ENCODE measurements around the gene ATRX.
A peak's percentile ranks its signal among the peaks of the same experiment; 100 is the strongest.
"Not testable (repeated sequence)": the region's sequence is repeated elsewhere in the genome, so short reads cannot be mapped to it uniquely, and the experiment has no call there.

The ATRX gene

DNA sequence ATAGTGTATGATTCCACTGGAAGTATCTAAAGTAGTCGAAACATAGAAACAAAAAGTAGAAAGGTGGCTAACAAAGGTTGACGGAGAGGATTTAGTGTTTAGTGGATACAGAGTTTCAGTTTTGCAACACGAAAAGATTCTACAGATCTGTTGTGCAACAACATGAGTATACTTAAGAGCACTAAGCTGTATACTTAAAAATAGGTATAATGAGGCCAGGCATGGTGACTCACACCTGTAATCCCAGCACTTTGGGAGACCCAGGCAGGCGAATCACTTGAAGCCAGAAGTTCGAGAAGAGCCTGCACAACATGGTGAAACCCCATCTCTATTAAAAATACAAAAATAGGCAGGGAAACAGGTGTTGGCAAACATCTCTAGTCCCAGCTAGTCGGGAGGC, 7.9 kb upstream of the ATRX start:
- H3K4me3 ChIP-seq (ENCODE audit: low read depth, low read length): no peak overlapping the region
- TF ChIP-seq, protein P1, sequence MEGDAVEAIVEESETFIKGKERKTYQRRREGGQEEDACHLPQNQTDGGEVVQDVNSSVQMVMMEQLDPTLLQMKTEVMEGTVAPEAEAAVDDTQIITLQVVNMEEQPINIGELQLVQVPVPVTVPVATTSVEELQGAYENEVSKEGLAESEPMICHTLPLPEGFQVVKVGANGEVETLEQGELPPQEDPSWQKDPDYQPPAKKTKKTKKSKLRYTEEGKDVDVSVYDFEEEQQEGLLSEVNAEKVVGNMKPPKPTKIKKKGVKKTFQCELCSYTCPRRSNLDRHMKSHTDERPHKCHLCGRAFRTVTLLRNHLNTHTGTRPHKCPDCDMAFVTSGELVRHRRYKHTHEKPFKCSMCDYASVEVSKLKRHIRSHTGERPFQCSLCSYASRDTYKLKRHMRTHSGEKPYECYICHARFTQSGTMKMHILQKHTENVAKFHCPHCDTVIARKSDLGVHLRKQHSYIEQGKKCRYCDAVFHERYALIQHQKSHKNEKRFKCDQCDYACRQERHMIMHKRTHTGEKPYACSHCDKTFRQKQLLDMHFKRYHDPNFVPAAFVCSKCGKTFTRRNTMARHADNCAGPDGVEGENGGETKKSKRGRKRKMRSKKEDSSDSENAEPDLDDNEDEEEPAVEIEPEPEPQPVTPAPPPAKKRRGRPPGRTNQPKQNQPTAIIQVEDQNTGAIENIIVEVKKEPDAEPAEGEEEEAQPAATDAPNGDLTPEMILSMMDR (IDR thresholded peaks at IDR 0.05; ENCODE audit: insufficient read depth, low read length, missing control alignments): no peak
- no peak for DNase-seq (ENCODE audit: low read depth, low spot score)
- ChIA-PET POLR2A (no interaction called here), CTCF (no interaction called here)

DNA sequence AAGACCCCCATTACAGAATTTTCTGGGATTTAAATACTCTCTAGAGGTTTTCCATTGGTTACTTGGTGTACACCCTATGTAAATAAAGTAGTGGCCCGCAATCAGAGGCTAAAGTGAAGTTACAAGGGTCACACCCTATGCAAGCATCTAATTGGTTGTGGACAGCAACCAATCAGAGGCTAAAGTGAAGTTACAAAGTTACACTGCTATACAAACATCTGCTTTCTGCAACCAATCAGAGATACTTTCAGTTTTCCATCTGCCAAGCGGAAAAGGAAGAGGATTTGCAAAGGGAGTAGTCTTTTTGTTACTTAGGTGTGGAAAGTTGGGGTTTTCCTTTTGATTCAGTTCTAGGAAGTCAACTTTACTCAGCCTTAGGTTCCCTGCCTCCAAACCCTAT, 2.0 kb upstream of the ATRX start:
- H3K4me3 ChIP-seq (ENCODE audit: low read depth, low read length): no peak overlapping the region
- TF ChIP-seq, protein P1 (IDR thresholded peaks at IDR 0.05; ENCODE audit: insufficient read depth, low read length, missing control alignments): no peak
- CTCF ChIA-PET: no interaction called here
- DNase-seq (ENCODE audit: low read depth, low spot score): no peak
- POLR2A ChIA-PET: no interaction called here

DNA sequence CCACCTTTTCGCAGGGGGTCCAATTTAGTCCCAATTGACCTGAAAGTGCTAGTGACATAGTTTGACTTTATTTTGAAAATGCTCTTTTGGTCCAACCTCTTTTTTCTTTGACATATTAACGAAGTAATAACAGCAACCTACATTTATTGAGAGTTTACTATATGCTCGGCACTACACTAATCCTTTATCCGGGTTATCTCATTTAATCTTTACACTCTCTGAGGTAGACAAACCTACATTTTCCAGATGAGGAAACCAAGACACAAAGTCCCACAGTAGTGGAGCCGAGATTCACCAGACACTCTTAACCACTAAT, 307 bp upstream of the ATRX start:
- H3K4me3 ChIP-seq (ENCODE audit: low read depth, low read length): peak overlapping the region; percentile 72
- ChIA-PET CTCF (no interaction called here), POLR2A (no interaction called here)
- TF ChIP-seq, protein P1 (IDR thresholded peaks at IDR 0.05; ENCODE audit: insufficient read depth, low read length, missing control alignments): no peak
- no peak for DNase-seq (ENCODE audit: low read depth, low spot score)

DNA sequence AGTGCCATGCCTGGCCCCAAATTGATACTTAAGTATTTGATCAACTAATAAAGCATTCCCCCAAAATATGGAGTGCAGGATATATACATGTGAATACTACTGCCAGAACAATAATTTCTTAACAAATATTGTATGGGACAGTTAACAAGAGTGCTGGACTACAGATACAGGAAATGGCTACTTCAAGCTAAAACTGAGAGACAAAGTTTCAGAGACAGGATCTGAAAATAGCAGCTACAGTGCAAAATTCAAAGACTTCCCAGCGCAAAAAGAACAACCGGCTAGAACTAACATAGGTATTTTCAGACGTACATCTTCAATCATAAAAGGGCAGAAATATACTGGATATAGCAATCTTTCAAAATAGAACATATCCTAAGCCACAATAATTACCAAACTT, 6.3 kb downstream of the ATRX start:
- CTCF ChIA-PET: no interaction called here
- POLR2A ChIA-PET: no interaction called here
- no peak overlapping the region for H3K4me3 ChIP-seq (ENCODE audit: low read depth, low read length)
- no peak for DNase-seq (ENCODE audit: low read depth, low spot score)
- TF ChIP-seq, protein P1 (IDR thresholded peaks at IDR 0.05; ENCODE audit: insufficient read depth, low read length, missing control alignments): no peak

DNA sequence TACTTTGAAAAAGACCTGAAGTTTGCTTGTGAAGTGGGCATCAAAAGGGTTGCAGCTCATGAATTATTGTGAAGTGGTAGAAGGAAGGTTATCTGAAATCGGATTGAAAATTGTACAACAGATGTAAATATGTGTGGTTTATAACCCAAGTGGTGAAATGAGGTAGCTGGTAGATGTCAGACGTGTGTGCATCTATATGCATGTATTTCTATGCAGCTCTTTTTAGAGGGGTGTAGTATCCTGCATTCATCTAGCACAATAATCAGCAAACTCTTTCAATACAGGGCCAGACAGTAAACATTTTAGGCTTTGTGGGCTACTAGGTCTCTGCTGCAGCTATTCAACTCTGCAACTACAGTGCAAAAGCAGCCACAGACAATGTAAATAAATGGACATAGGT, 9.4 kb downstream of the ATRX start:
- POLR2A ChIA-PET: no interaction called here
- H3K4me3 ChIP-seq (ENCODE audit: low read depth, low read length): no peak overlapping the region
- TF ChIP-seq, protein P1 (IDR thresholded peaks at IDR 0.05; ENCODE audit: insufficient read depth, low read length, missing control alignments): no peak
- CTCF ChIA-PET: no interaction called here
- no peak for DNase-seq (ENCODE audit: low read depth, low spot score)

DNA sequence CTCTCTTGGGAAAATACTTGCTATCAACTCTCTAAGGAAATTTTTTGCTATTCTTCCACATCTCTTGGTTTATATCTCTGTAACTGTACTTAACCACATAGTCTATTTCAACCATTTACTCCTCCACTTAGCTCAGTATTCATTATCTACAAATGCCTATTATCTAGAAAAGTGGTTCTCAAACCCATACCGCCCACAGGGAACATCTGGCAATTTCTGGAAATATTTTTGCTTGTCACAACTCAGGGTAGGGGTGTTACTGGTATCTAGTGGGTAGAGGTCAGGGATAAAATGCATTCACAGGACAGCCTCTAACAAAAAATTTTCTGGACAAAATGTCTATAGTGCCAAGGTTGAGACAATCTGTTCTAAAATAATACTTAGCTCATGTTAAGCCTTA, 14.4 kb downstream of the ATRX start:
- DNase-seq (ENCODE audit: low read depth, low spot score): no peak
- TF ChIP-seq, protein P1 (IDR thresholded peaks at IDR 0.05; ENCODE audit: insufficient read depth, low read length, missing control alignments): no peak
- ChIA-PET CTCF (no interaction called here), POLR2A (no interaction called here)
- H3K4me3 ChIP-seq (ENCODE audit: low read depth, low read length): no peak overlapping the region

DNA sequence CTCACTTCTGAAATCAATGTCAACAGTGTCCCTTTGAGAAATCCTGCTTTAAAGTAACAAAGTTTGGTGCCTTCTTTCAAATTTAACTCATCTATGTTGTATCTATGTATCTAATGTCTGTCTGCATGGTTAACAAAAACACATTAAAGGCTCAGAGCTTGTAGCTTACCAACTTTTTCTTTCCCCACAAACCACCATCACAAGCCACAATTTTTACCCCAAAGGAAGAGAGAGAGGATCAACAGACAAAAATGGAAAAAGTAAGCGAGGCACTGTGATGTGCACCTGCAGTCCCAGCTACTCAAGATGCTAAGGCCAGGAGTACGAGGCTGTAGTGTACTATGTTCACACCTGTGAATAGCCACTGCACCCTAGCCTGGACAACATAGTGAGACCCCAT, 17.2 kb downstream of the ATRX start:
- ChIA-PET POLR2A (no interaction called here), CTCF (no interaction called here)
- no peak overlapping the region for H3K4me3 ChIP-seq (ENCODE audit: low read depth, low read length)
- no peak for DNase-seq (ENCODE audit: low read depth, low spot score)
- TF ChIP-seq, protein P1 (IDR thresholded peaks at IDR 0.05; ENCODE audit: insufficient read depth, low read length, missing control alignments): no peak

DNA sequence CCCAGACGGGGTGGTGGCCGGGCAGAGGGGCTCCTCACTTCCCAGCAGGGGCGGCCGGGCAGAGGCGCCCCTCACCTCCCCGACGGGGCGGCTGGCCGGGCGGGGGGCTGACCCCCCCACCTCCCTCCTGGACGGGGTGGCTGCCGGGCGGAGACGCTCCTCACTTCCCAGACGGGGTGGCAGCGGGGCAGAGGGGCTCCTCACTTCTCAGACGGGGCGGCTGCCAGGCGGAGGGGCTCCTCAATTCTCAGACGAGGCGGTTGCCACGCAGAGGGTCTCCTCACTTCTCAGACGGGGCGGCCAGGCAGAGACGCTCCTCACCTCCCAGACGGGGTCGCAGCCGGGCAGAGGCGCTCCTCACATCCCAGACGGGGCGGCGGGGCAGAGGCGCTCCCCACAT, 19.8 kb downstream of the ATRX start:
- CTCF ChIA-PET; DNase-seq (ENCODE audit: low read depth, low spot score); POLR2A ChIA-PET; H3K4me3 ChIP-seq (ENCODE audit: low read depth, low read length): not testable (repeated sequence)
